BJ (cell line): Measurements from ENCODE around the gene CASK. TPM values are rescaled to one million over a fixed set of nuclear protein-coding genes. Genes with fewer than 3 reads are reported as not detected.

ENCODE experiments used
- CTCF ChIA-PET: fragments of 350-600 bp; formaldehyde crosslinking; extraction: SDS; loops from one replicate; lab custom pipeline; 2021; ENCODE audit warnings: antibody characterized with exemption, inconsistent platforms; lab: Yijun Ruan, JAX
- POLR2A ChIA-PET: fragments of 300-600 bp; sonication (Branson Sonifier 250); formaldehyde crosslinking; extraction: SDS; loops from one replicate; lab custom pipeline; 2021; ENCODE audit warnings: antibody characterized with exemption; lab: Charles Lee
- DNase-seq: peaks from one replicate; pipeline ENCODE4 v3.0.0-alpha.2; 2011; ENCODE audit warnings: low read depth
- H3K27me3 ChIP-seq: 2 replicates; pipeline ENCODE4 v1.6.0; 2011; ENCODE audit warnings: low read length; ENCODE audit not compliant: control insufficient read depth, insufficient read depth
- H3K36me3 ChIP-seq: 2 replicates; pipeline ENCODE4 v1.5.1; 2011; ENCODE audit warnings: low read length; ENCODE audit not compliant: control insufficient read depth, insufficient read depth
- H3K4me3 ChIP-seq: 2 replicates; pipeline ENCODE4 v1.5.1; 2011; ENCODE audit warnings: low read depth, mild to moderate bottlenecking, control low read depth, low read length
- polyA plus RNA-seq: library from polyadenylated mRNA; depleted of rRNA; stranded (reverse); fragments of >200 nt; gene quantifications from 2 replicates; pipeline ENCODE4 v1.2.3, GENCODE V29; 2011
- TF ChIP-seq, protein P1 (sequence below): IDR thresholded peaks from 2 replicates; pipeline ENCODE4 v1.5.1; 2011; ENCODE audit warnings: low read depth, mild to moderate bottlenecking, control low read depth, inconsistent platforms, low read length, moderate library complexity; ENCODE audit not compliant: insufficient read depth

CASK gene
- polyA plus RNA-seq, 1 experiment = 12.3 TPM

DNA sequence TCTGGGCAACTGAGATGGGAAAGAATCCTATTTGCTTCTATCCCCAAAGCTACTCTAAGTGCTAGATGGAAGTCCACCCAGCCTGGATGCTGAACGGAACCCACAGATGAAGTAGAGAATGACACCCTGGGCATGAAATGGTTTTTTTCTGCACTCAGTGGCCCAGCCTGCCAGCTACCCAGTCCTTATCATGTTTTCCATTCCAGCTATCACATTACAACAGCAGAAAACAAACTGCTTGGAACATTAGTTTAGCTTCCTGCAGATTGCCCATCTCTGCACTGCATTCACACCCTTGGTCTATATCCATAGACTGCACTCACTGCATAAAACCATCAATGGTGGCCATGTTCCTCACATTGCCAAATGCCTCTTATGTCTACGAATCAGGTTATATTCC lies 397.1 kb downstream of the CASK start:
- peaks cover 3% of the 10 kb centered on the region for H3K36me3 ChIP-seq
- DNase-seq = no peak

DNA sequence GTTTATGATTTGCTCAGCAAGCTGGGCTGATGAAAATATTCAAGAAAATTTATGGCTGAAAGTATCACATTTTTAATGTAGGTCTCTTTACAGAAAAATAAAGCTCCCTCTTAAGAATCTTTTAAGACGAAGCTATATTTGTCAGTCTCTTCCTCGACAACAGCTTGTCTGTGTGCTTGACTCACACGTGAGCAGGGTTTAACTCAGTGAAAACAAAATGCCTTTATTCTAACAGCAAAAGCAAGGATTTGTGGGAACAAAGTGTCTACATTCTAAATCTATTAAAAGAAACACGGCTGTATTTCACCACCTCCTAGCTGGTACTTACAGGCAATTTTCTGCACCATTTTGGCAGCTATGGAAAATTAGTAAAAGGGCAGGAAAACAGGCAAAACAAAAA lies 400.7 kb downstream of the CASK start:
- DNase-seq = no peak
- CTCF ChIA-PET = no interaction called here
- POLR2A ChIA-PET = interaction anchor here (0.6 kb wide), 1 partner anchor 239 kb away, joined by 3 read pairs; no protein-coding TSS in a partner anchor

More for the DNA sequence above, 397.1 kb downstream of the CASK start:
- no peaks in the 10 kb centered on the region for H3K27me3 ChIP-seq
- TF ChIP-seq, protein P1, sequence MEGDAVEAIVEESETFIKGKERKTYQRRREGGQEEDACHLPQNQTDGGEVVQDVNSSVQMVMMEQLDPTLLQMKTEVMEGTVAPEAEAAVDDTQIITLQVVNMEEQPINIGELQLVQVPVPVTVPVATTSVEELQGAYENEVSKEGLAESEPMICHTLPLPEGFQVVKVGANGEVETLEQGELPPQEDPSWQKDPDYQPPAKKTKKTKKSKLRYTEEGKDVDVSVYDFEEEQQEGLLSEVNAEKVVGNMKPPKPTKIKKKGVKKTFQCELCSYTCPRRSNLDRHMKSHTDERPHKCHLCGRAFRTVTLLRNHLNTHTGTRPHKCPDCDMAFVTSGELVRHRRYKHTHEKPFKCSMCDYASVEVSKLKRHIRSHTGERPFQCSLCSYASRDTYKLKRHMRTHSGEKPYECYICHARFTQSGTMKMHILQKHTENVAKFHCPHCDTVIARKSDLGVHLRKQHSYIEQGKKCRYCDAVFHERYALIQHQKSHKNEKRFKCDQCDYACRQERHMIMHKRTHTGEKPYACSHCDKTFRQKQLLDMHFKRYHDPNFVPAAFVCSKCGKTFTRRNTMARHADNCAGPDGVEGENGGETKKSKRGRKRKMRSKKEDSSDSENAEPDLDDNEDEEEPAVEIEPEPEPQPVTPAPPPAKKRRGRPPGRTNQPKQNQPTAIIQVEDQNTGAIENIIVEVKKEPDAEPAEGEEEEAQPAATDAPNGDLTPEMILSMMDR = no peak
- CTCF ChIA-PET = no interaction called here
- POLR2A ChIA-PET = no interaction called here
- H3K4me3 ChIP-seq = no peak overlapping the region

DNA sequence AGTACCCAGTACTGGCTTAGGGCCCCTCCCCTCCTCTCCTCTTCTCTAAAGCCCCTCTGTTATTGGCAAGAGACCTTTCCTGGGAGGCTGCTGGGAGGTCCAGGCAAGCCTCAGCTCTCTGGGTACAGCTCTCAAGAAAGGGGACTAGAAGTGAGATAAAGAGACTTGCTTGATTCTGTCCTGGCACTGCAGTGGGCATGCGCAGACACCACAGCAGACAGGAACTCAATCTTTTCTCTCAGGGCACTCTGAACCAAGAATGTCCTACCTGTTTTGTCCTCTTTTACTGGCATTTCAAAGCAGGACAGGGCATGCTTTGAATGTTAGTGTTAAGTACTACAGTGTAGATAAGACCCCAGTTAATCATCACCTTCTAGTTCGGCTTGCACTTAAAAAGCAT lies 401.3 kb downstream of the CASK start:
- ChIA-PET POLR2A (no interaction called here), CTCF (no interaction called here)
- no peaks in the 10 kb centered on the region for H3K36me3 ChIP-seq
- H3K27me3 ChIP-seq = no peaks in the 10 kb centered on the region
- TF ChIP-seq, protein P1 = no peak
- H3K4me3 ChIP-seq = no peak overlapping the region
- DNase-seq = no peak

More for the DNA sequence above, 400.7 kb downstream of the CASK start:
- Histone ChIP-seq H3K27me3 (no peaks in the 10 kb centered on the region), H3K4me3 (no peak overlapping the region), H3K36me3 (no peaks in the 10 kb centered on the region)
- TF ChIP-seq, protein P1 = no peak

DNA sequence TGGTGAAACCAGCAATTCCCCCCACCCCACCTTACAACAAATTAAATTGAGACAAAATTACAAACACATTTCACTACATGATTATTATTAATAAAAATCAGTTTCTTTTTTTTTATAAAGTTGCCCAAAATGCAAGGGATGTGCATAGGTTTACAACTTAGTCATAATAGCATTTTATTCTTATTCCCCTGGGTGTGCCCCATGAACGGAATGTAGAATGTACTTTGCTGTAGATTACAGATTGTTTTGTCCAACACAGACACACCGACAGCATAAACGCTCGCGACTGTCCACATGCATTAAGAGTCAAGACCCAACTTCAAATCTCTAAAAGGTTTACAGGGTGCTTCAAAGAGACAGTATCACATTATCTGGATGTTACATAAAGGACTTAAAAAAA lies 403.9 kb downstream of the CASK start:
- ChIA-PET POLR2A (no interaction called here), CTCF (no interaction called here)
- Histone ChIP-seq H3K27me3 (no peaks in the 10 kb centered on the region), H3K4me3 (no peak overlapping the region), H3K36me3 (no peaks in the 10 kb centered on the region)
- DNase-seq = no peak
- TF ChIP-seq, protein P1 = no peak

DNA sequence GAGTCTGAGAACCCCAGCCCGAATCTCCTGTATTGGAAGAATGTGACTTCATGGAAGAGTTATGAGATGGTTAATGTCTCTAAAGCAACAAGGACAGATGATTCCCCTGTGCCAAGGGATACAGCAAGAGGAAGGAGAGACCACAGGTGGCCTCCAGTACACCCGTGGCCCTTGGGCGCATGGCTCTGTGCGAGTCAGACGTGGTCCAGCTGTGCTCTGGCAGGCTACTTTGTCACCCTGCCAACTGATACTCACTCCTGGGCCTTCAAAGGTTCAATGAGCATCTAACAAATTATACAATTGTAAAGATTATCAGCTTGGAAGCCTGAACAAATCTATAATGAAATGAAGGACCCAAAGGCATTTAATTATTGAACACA lies 404.5 kb downstream of the CASK start:
- TF ChIP-seq, protein P1 = no peak
- no peaks in the 10 kb centered on the region for H3K27me3 ChIP-seq
- POLR2A ChIA-PET = no interaction called here
- DNase-seq = no peak
- no peaks in the 10 kb centered on the region for H3K36me3 ChIP-seq
- H3K4me3 ChIP-seq = no peak overlapping the region
- CTCF ChIA-PET = no interaction called here
